ENCODE results near the gene RASGRF1.

RASGRF1 gene, protein sequence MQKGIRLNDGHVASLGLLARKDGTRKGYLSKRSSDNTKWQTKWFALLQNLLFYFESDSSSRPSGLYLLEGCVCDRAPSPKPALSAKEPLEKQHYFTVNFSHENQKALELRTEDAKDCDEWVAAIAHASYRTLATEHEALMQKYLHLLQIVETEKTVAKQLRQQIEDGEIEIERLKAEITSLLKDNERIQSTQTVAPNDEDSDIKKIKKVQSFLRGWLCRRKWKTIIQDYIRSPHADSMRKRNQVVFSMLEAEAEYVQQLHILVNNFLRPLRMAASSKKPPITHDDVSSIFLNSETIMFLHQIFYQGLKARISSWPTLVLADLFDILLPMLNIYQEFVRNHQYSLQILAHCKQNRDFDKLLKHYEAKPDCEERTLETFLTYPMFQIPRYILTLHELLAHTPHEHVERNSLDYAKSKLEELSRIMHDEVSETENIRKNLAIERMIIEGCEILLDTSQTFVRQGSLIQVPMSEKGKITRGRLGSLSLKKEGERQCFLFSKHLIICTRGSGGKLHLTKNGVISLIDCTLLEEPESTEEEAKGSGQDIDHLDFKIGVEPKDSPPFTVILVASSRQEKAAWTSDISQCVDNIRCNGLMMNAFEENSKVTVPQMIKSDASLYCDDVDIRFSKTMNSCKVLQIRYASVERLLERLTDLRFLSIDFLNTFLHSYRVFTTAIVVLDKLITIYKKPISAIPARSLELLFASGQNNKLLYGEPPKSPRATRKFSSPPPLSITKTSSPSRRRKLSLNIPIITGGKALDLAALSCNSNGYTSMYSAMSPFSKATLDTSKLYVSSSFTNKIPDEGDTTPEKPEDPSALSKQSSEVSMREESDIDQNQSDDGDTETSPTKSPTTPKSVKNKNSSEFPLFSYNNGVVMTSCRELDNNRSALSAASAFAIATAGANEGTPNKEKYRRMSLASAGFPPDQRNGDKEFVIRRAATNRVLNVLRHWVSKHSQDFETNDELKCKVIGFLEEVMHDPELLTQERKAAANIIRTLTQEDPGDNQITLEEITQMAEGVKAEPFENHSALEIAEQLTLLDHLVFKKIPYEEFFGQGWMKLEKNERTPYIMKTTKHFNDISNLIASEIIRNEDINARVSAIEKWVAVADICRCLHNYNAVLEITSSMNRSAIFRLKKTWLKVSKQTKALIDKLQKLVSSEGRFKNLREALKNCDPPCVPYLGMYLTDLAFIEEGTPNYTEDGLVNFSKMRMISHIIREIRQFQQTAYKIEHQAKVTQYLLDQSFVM (N-terminal part only)

DNA sequence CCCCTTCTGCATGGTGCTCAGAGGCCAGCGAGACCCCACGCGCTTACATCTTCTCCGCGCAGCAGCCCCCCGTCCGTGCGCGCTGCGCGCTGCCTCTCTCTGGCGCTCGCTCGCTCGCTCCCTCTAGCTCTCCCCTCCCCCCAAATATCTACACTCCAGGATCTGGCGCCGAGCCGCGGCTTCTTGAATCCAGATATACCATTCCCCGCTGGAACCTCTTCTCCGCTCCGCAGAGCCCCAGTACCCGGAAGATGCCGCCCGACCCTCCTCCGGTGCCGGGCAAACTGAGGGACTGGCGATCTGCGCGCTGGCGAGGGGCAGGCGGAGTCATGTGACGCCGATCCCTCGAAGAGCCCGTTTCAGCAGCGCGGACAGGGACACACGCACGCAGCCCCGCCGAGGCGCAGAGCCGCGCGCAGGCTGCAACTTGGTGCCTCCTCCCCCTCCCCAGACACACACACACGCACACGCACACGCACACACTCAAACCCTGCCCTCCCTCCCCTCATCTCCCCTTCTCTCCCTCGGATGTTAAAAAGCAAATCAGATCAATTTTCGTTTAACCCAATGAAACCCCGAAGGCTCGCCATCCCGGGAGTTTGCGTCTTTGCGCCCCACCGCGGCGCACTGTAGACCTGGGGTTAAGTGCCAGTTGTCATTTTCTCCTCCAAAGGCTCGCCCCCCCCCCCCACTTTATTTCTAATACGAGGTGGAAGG lies at the start of gene RASGRF1:
Gene RASGRF1, minus strand, starts transcription at position 294 of the 717 bp plus-strand sequence. Its CDS starts 282 bp downstream, at position 12.
- H3K27ac ChIP-seq = peak within 1 kb of the TSS; percentile 67
- TF ChIP-seq, protein P1, sequence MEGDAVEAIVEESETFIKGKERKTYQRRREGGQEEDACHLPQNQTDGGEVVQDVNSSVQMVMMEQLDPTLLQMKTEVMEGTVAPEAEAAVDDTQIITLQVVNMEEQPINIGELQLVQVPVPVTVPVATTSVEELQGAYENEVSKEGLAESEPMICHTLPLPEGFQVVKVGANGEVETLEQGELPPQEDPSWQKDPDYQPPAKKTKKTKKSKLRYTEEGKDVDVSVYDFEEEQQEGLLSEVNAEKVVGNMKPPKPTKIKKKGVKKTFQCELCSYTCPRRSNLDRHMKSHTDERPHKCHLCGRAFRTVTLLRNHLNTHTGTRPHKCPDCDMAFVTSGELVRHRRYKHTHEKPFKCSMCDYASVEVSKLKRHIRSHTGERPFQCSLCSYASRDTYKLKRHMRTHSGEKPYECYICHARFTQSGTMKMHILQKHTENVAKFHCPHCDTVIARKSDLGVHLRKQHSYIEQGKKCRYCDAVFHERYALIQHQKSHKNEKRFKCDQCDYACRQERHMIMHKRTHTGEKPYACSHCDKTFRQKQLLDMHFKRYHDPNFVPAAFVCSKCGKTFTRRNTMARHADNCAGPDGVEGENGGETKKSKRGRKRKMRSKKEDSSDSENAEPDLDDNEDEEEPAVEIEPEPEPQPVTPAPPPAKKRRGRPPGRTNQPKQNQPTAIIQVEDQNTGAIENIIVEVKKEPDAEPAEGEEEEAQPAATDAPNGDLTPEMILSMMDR (conservative IDR thresholded peaks at IDR 0.05) = 0 out of 2 replicates have a peak, but pooled peaks have one; percentile 10

DNA sequence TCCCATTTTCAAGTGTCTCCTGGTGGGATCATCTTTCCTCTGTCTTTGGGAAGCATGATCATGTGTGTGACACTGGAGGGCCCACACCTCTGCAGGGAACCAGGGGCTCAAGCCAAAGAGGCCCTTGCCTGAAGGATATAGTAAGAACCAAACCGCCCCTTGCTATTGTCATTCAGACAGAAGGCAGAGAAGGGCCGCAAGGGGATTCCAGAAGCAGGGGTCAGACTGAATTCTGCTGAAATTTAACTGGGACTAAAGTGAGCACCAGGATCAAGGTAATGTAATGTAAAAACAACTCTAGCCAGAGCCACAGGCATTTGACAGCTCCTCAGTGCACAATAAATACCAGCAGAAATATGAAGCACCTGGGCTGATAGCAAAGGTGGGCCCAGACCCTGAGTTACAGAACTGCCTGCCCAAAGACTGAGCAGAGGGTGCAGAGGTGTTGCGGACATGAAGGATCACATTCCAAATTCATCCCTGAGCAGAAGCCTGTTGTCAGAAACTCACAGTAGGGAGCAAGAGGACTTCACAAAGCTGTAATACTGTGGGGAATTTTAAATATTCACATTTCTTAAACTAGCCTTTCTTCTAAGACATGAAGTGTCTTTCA lies 46.0 kb upstream of the RASGRF1 start:
- no peak overlapping the region for H3K27ac ChIP-seq
- TF ChIP-seq, protein P1 (conservative IDR thresholded peaks at IDR 0.05) = no peak

DNA sequence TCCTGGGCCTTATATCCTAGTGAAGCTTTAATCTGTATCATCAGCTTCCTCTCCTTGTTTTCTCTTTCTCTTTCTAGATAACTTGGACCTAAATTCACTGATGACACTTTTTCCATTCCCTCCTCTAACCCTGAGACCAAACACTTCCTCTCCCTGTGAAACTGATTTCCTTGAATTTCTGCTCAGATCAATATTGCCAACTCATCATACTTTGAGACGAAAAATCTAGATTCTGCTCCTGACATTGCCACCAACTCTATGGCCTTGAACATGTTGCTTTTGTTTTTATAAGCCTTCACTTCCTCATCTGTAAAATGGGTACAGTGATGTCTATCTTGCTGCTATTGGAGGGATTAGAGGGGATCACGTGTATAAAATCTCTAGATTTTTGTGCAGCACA lies 42.7 kb upstream of the RASGRF1 start:
- H3K27ac ChIP-seq = no peak overlapping the region
- TF ChIP-seq, protein P1 (conservative IDR thresholded peaks at IDR 0.05) = no peak

DNA sequence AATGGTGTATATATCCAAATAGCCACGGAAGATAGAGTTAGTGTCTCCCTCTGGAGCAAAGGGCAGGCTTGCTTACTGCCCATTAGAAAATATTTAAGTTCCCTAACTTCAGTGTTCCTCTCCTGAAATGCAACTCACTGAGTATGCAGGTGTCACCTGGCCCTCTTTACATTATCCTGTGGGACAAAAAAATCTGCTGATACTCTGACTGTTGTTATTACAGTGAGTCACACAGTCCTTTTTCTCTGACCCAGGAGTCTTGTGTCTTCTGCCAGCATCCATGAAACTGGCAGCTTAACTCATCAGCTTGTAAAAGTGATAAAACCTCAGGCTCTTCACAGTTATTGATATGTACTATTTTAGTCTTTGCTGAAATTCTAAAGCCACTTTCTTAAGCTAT lies 42.2 kb upstream of the RASGRF1 start:
- TF ChIP-seq, protein P1 (conservative IDR thresholded peaks at IDR 0.05) = no peak
- H3K27ac ChIP-seq = no peak overlapping the region

DNA sequence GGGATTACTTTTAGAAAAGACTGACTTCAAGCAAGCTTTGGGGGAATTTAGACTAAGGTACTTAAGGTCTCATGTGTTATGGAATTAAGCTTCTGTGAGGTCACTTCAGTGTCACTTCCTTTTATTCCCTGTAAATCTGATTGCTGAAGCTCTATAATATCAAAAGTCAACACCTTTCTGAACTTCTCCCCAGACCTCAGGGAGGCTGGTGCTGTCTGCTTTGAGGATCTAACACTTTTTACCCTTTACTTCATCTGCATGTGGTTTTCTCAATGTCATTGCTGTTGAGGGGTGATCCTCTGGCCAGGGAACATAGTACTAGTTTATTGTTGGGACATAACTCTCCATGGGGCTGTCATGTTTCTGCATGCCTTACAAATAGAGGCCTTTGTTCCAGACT lies 41.8 kb upstream of the RASGRF1 start:
- H3K27ac ChIP-seq = no peak overlapping the region
- TF ChIP-seq, protein P1 (conservative IDR thresholded peaks at IDR 0.05) = no peak

DNA sequence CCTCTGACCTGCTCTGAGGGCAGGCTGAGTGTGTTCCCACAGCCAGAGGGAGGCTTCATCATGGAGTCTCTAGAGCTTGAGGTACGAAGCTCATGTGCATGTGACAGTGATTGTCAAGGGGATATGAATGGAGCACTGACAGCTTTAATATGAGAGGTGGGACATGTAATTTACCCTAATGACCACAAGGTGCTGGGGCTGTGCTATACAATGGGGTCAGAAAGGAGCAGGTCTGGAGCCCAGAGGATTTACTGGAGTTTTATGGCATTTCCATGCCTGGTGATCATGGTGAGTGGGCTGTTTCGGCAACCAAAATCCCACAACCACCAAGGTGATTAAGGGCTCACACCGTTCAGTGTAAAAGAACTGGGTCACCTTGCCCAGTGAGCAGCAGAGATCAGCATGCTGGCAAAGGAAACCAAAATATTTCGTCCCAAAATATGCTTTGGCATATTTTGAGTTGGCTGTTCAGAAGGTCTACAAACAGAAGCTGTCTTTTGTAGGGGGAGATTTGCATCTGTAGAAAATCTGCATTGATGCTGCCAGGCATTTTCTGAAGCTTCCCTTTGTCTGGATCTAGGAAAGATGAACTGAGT lies 40.1 kb upstream of the RASGRF1 start:
- TF ChIP-seq, protein P1 (conservative IDR thresholded peaks at IDR 0.05) = peak; percentile 64

More for the DNA sequence above, 40.1 kb upstream of the RASGRF1 start:
- H3K27ac ChIP-seq = no peak overlapping the region
